Nephron (organoid): Measurements from ENCODE around the gene CNTNAP2.

ENCODE experiments used
- H3K27ac Mint-ChIP-seq, 3 experiments: 2 replicates each; pipeline ENCODE4 v1.8.0; 2020; ENCODE audit warnings: mixed read lengths in 3 of 3, mild to moderate bottlenecking in 2 of 3, moderate library complexity in 1 of 3
- H3K27me3 Mint-ChIP-seq: 2 replicates; pipeline ENCODE4 v1.8.0; 2021; ENCODE audit warnings: low read depth, mild to moderate bottlenecking, moderate library complexity, mixed read lengths
- H3K36me3 Mint-ChIP-seq: 2 replicates; pipeline ENCODE4 v1.8.0; 2020; ENCODE audit warnings: low read depth, mixed read lengths
- H3K4me1 Mint-ChIP-seq: 2 replicates; pipeline ENCODE4 v1.8.0; 2020; ENCODE audit warnings: mixed read lengths
- H3K4me3 Mint-ChIP-seq, 3 experiments: 2 replicates each; pipeline ENCODE4 v1.8.0; 2020; ENCODE audit warnings: mild to moderate bottlenecking in 3 of 3, mixed read lengths in 3 of 3, moderate library complexity in 2 of 3
- H3K9me3 Mint-ChIP-seq: 2 replicates; pipeline ENCODE4 v1.8.0; 2020; ENCODE audit warnings: mixed read lengths
- TF ChIP-seq, protein P1 (sequence below), 3 experiments: fragments of 200-600 bp; sonication (generic); IDR thresholded peaks; one replicate each; pipeline ENCODE4 v1.5.0; 2021; ENCODE audit warnings: antibody characterized with exemption in 3 of 3; ENCODE audit not compliant: unreplicated experiment in 3 of 3

The CNTNAP2 gene

DNA sequence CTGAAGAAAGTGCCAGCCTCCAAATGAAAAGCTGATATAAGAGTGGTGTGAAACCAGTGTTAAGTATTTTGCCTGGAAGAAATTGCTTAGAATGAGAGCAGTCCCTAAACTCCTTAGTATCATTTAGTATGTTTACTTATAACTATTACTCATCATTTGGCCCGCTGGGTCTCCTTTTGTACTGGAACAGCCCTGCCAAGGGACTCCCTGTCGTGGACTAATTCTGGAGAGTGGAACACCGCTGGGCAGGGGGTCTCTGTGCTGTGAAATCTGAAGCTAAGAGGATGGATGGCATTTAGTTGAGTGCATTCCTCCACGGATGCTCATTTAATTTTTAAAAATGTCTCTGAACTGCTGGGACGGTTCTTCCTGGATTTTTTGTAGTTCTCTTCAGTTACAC lies 1584.1 kb downstream of the CNTNAP2 start:
- Mint-ChIP-seq H3K9me3 (peaks cover 35% of the 10 kb centered on the region), H3K36me3 (no peaks in the 10 kb centered on the region), H3K4me3 (no peak overlapping the region), H3K27me3 (peaks cover 4% of the 10 kb centered on the region), H3K4me1 (peaks cover 8% of the 10 kb centered on the region), H3K27ac (peak overlapping the region in 1 of 3 experiments; percentile 19)
- TF ChIP-seq, protein P1, sequence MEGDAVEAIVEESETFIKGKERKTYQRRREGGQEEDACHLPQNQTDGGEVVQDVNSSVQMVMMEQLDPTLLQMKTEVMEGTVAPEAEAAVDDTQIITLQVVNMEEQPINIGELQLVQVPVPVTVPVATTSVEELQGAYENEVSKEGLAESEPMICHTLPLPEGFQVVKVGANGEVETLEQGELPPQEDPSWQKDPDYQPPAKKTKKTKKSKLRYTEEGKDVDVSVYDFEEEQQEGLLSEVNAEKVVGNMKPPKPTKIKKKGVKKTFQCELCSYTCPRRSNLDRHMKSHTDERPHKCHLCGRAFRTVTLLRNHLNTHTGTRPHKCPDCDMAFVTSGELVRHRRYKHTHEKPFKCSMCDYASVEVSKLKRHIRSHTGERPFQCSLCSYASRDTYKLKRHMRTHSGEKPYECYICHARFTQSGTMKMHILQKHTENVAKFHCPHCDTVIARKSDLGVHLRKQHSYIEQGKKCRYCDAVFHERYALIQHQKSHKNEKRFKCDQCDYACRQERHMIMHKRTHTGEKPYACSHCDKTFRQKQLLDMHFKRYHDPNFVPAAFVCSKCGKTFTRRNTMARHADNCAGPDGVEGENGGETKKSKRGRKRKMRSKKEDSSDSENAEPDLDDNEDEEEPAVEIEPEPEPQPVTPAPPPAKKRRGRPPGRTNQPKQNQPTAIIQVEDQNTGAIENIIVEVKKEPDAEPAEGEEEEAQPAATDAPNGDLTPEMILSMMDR (IDR thresholded peaks at IDR 0.05; ENCODE audit: unreplicated experiment in 3 of 3): no peak

DNA sequence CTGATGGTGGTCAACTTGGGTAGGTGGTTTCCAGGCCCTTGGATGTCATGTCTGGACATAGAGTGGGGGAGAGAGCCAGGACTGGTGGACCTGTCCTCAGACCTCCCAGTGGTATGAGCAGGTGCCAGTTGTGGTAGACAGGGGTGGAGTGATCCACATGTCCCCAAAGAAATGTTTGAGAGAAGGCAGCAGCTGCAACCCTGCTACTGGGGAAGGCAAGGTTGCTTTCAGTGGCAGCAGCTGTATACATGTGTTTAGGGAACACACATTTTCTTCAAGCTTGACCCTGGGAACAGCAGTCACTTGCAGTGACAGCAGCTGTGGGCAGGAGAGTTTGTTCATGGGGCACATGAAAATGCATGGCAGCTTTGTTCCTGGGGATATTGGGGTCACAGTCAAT lies 1591.3 kb downstream of the CNTNAP2 start:
- Mint-ChIP-seq H3K27me3 (peaks cover 8% of the 10 kb centered on the region), H3K4me1 (peaks cover 28% of the 10 kb centered on the region), H3K27ac (no peak overlapping the region), H3K9me3 (peaks cover 40% of the 10 kb centered on the region), H3K4me3 (no peak overlapping the region), H3K36me3 (no peaks in the 10 kb centered on the region)
- TF ChIP-seq, protein P1 (IDR thresholded peaks at IDR 0.05; ENCODE audit: unreplicated experiment in 3 of 3): no peak

DNA sequence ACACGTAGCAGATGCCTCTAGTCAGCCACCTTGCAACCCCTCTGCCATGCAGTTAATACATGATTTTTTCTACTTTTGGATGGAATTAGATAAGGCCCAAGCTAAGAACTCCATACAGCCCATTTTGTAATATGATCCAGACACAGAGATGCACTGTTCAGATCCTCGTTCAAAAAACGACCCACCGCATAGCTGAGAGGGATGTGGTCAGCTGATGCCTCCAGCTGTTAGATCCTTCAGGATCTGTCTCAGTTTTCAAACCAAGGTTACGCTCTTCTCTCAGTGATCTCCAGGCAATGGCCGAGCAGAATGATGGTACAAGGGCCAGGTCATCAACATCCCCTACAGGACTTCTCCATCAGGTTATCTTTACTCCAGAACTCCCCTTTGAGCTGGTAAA lies 1592.3 kb downstream of the CNTNAP2 start:
- Mint-ChIP-seq H3K27me3 (peaks cover 8% of the 10 kb centered on the region), H3K36me3 (no peaks in the 10 kb centered on the region), H3K9me3 (peaks cover 40% of the 10 kb centered on the region), H3K4me3 (no peak overlapping the region), H3K27ac (peak overlapping the region in 2 of 3 experiments; percentile 15 to 26), H3K4me1 (peaks cover 28% of the 10 kb centered on the region)
- TF ChIP-seq, protein P1 (IDR thresholded peaks at IDR 0.05; ENCODE audit: unreplicated experiment in 3 of 3): no peak

DNA sequence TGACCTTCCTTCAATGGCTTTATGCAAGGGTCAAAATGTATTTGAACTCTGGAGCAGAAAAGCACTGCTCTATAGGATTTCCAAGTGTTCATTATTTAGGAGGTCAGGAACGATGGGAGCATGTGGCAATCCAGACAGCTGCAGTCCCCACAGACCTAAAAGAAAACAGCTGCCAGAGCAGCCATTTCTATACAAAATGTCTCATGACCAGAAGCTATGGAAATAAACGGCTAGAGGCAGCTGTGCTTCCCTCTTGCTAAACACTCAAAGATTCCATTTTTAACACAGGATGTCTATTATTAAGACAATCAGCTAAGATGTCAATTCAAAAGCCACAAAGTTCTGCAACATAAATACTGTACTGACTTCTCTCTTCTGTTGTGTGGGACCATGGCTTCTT lies 1594.8 kb downstream of the CNTNAP2 start:
- H3K4me3 Mint-ChIP-seq: no peak overlapping the region
- TF ChIP-seq, protein P1 (IDR thresholded peaks at IDR 0.05; ENCODE audit: unreplicated experiment in 3 of 3): no peak
- H3K4me1 Mint-ChIP-seq: peaks cover 28% of the 10 kb centered on the region
- peak overlapping the region; percentile 9 to 70 (median 27) for H3K27ac Mint-ChIP-seq
- H3K27me3 Mint-ChIP-seq: peaks cover 8% of the 10 kb centered on the region
- peaks cover 22% of the 10 kb centered on the region for H3K9me3 Mint-ChIP-seq
- no peaks in the 10 kb centered on the region for H3K36me3 Mint-ChIP-seq

DNA sequence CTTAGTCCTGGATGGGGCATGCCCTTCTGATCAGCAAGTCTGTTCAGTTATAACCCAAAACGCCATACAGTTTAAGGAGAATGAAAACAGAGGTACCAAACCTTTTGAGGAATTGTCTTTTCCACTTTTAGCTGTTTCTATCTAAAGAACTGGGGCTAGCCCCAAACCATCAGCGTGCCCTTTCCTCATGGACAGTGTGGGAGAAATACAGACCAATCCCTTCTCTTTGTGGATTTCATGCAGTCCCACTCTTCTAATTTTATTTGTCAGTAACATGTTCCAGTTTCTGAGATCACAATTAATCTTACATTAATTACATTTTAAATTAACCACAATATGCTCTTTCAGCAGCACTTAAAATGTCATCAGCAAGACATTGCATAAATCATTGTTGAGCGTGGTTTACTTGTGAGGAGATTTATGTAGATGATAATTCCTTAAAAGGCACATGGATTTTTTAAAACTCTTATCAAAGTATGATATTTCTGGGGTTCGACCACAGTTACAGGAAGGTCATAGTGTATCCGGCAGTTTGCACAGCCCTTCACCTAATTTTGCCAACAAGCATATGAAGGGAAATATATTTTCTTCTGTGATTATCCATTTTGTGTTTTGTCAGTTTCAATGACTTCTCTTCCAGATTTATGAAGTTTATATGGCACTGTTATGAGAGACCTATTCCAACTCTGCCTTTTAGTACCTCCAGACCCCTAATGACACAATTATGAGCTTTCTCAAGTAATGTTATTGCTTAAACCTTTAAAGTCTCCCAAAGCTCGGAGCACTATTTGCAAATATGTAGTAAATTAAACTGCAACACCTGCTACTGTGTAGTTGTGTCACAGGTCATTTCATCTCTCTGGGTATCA lies 1605.6 kb downstream of the CNTNAP2 start:
- Mint-ChIP-seq H3K36me3 (no peaks in the 10 kb centered on the region), H3K4me3 (no peak overlapping the region)

More for the DNA sequence above, 1605.6 kb downstream of the CNTNAP2 start:
- H3K27me3 Mint-ChIP-seq: no peaks in the 10 kb centered on the region
- TF ChIP-seq, protein P1 (IDR thresholded peaks at IDR 0.05; ENCODE audit: unreplicated experiment in 3 of 3): no peak
- H3K4me1 Mint-ChIP-seq: peaks cover 8% of the 10 kb centered on the region
- H3K27ac Mint-ChIP-seq: no peak overlapping the region
- no peaks in the 10 kb centered on the region for H3K9me3 Mint-ChIP-seq
